Measurements from ENCODE around the gene TMEM45B. TPM values are rescaled to one million over a fixed set of nuclear protein-coding genes. Genes with fewer than 3 reads are reported as not detected.
"Not testable (repeated sequence)": the region's sequence is repeated elsewhere in the genome, so short reads cannot be mapped to it uniquely, and the experiment has no call there.

Gene TMEM45B
- total and polyA plus RNA-seq, 2 donors (not counting 1 experiment from before 2014, with no cell fraction given) = not detected

- H2AFZ ChIP-seq (ENCODE audit: low read length) = no peak overlapping the region
- no peaks in the 10 kb centered on the region for H3K79me2 ChIP-seq (ENCODE audit: control insufficient read depth, insufficient read depth, low read length)
- TF ChIP-seq EZH2 (IDR thresholded peaks at IDR 0.05; ENCODE audit: low read length, missing control alignments) (no peak), CTCF (conservative IDR thresholded peaks at IDR 0.05 in 1 of 2, IDR thresholded peaks at IDR 0.05 in 1 of 2; ENCODE audit: low read depth in 1 of 2, low read length in 2 of 2) (no peak)
- H3K36me3 ChIP-seq (ENCODE audit: control insufficient read depth, insufficient read depth, low read length) = no peaks in the 10 kb centered on the region
- H3K4me2 ChIP-seq (ENCODE audit: extremely low read depth, insufficient read depth, low read length) = no peak overlapping the region
- H4K20me1 ChIP-seq (ENCODE audit: control insufficient read depth, extremely low read depth, insufficient read depth, low read length) = no peaks in the 10 kb centered on the region
- H3K27ac ChIP-seq (ENCODE audit: insufficient read depth, low read length) = no peak overlapping the region
- H3K27me3 ChIP-seq (ENCODE audit: control insufficient read depth, insufficient read depth, low read length) = no peaks in the 10 kb centered on the region
- no peak overlapping the region for H3K4me3 ChIP-seq (replicated peaks in 1 of 4; ENCODE audit: control extremely low read depth in 1 of 4, insufficient read depth in 1 of 4, low read depth in 3 of 4, low read length in 4 of 4)
- H3K4me1 ChIP-seq (ENCODE audit: control insufficient read depth, extremely low read depth, insufficient read depth, low read length) = no peaks in the 10 kb centered on the region
- no peaks in the 10 kb centered on the region for H3K9me3 ChIP-seq (ENCODE audit: control insufficient read depth, insufficient read depth, low read depth, low read length)
- no peak overlapping the region for H3K9ac ChIP-seq (ENCODE audit: insufficient read depth, low read length)
- DNase-seq (ENCODE audit: low read depth in 2 of 2) = no peak
Measured at GRCh38 chr11:129819237-129819636, 3.6 kb downstream of the TMEM45B start.

- H3K27me3 ChIP-seq (ENCODE audit: control insufficient read depth, insufficient read depth, low read length); H3K9ac ChIP-seq (ENCODE audit: insufficient read depth, low read length); H3K27ac ChIP-seq (ENCODE audit: insufficient read depth, low read length); H3K79me2 ChIP-seq (ENCODE audit: control insufficient read depth, insufficient read depth, low read length); H2AFZ ChIP-seq (ENCODE audit: low read length); H3K4me1 ChIP-seq (ENCODE audit: control insufficient read depth, extremely low read depth, insufficient read depth, low read length); H3K36me3 ChIP-seq (ENCODE audit: control insufficient read depth, insufficient read depth, low read length); DNase-seq (ENCODE audit: low read depth in 2 of 2); H4K20me1 ChIP-seq (ENCODE audit: control insufficient read depth, extremely low read depth, insufficient read depth, low read length); H3K4me3 ChIP-seq (replicated peaks in 1 of 4; ENCODE audit: control extremely low read depth in 1 of 4, insufficient read depth in 1 of 4, low read depth in 3 of 4, low read length in 4 of 4); H3K9me3 ChIP-seq (ENCODE audit: control insufficient read depth, insufficient read depth, low read depth, low read length); H3K4me2 ChIP-seq (ENCODE audit: extremely low read depth, insufficient read depth, low read length): not testable (repeated sequence)
Measured at GRCh38 chr11:129820228-129820627, 4.6 kb downstream of the TMEM45B start.

- H4K20me1 ChIP-seq (ENCODE audit: control insufficient read depth, extremely low read depth, insufficient read depth, low read length); H3K9ac ChIP-seq (ENCODE audit: insufficient read depth, low read length); H3K27me3 ChIP-seq (ENCODE audit: control insufficient read depth, insufficient read depth, low read length); H3K4me1 ChIP-seq (ENCODE audit: control insufficient read depth, extremely low read depth, insufficient read depth, low read length); DNase-seq (ENCODE audit: low read depth in 2 of 2); H3K27ac ChIP-seq (ENCODE audit: insufficient read depth, low read length); H2AFZ ChIP-seq (ENCODE audit: low read length); H3K36me3 ChIP-seq (ENCODE audit: control insufficient read depth, insufficient read depth, low read length); H3K4me2 ChIP-seq (ENCODE audit: extremely low read depth, insufficient read depth, low read length); H3K4me3 ChIP-seq (replicated peaks in 1 of 4; ENCODE audit: control extremely low read depth in 1 of 4, insufficient read depth in 1 of 4, low read depth in 3 of 4, low read length in 4 of 4); H3K79me2 ChIP-seq (ENCODE audit: control insufficient read depth, insufficient read depth, low read length); H3K9me3 ChIP-seq (ENCODE audit: control insufficient read depth, insufficient read depth, low read depth, low read length): not testable (repeated sequence)
Measured at GRCh38 chr11:129823281-129823680, 7.6 kb downstream of the TMEM45B start.

GRCh38 chr11:129823799-129824198, 8.2 kb downstream of the TMEM45B start:
- H3K27ac ChIP-seq (ENCODE audit: insufficient read depth, low read length); H3K36me3 ChIP-seq (ENCODE audit: control insufficient read depth, insufficient read depth, low read length); H3K4me3 ChIP-seq (replicated peaks in 1 of 4; ENCODE audit: control extremely low read depth in 1 of 4, insufficient read depth in 1 of 4, low read depth in 3 of 4, low read length in 4 of 4); H3K4me1 ChIP-seq (ENCODE audit: control insufficient read depth, extremely low read depth, insufficient read depth, low read length); DNase-seq (ENCODE audit: low read depth in 2 of 2); H3K4me2 ChIP-seq (ENCODE audit: extremely low read depth, insufficient read depth, low read length); H4K20me1 ChIP-seq (ENCODE audit: control insufficient read depth, extremely low read depth, insufficient read depth, low read length); H3K9ac ChIP-seq (ENCODE audit: insufficient read depth, low read length); H3K79me2 ChIP-seq (ENCODE audit: control insufficient read depth, insufficient read depth, low read length); H3K9me3 ChIP-seq (ENCODE audit: control insufficient read depth, insufficient read depth, low read depth, low read length); H3K27me3 ChIP-seq (ENCODE audit: control insufficient read depth, insufficient read depth, low read length); H2AFZ ChIP-seq (ENCODE audit: low read length): not testable (repeated sequence)

Data from fibroblast of lung (primary cell).